Mucosa of descending colon (tissue), 3 donors: ENCODE measurements around the gene BAHCC1. TPM values are rescaled to one million over a fixed set of nuclear protein-coding genes. Genes with fewer than 3 reads are reported as not detected.

ENCODE experiments used
- ATAC-seq: fragments of 200-7000 bp; cut with Tn5 transposase; one replicate; pipeline ENCODE4 v1.9.1; 2020; ENCODE audit warnings: mild to moderate bottlenecking, moderate library complexity
- DNase-seq, 3 donors: peaks; one replicate each; pipeline ENCODE4 v3.0.0-alpha.2; 2020
- H3K36me3 ChIP-seq: fragments of 200-600 bp; one replicate; pipeline ENCODE4 v1.8.0; 2021; ENCODE audit warnings: low read depth, mild to moderate bottlenecking
- H3K4me1 ChIP-seq: fragments of 200-600 bp; one replicate; pipeline ENCODE4 v1.8.0; 2021; ENCODE audit warnings: low read depth, mild to moderate bottlenecking
- H3K4me3 ChIP-seq: fragments of 200-600 bp; one replicate; pipeline ENCODE4 v1.8.0; 2021; ENCODE audit warnings: mild to moderate bottlenecking
- H3K9me3 ChIP-seq: fragments of 200-600 bp; one replicate; pipeline ENCODE4 v1.8.0; 2021; ENCODE audit warnings: mild to moderate bottlenecking
- CTCF ChIP-seq: fragments of 200-600 bp; IDR thresholded peaks from one replicate; pipeline ENCODE4 v1.8.0; 2022; ENCODE audit warnings: antibody characterized with exemption, mild to moderate bottlenecking
- intact Hi-C, 2 donors: fragments of 100-400 bp; cut with DNase I in 1 of 2; cut with micrococcal nuclease in 1 of 2; formaldehyde crosslinking; loops; one replicate each; pipeline versions ENCODE4 v1.11.0 to v1.11.1; 2022; cut with DNase I, micrococcal nuclease
- total RNA-seq, 3 donors: library from RNA; stranded (reverse); fragmentation: NEBNext Ultra II Directional in 2 of 3; extraction: Animal tissue kit (Norgen Biotek cat#: 25700) in 2 of 3; gene quantifications; one replicate each; pipeline versions ENCODE4 v1.2.1 to v1.2.4, GENCODE V29; 2021 to 2023
- donor health status: DM: no; HTN: no; CAD: no; lungs with moderate emphysema.
- donor health status: DM: no; HTN: no; CAD: no.
- donor health status: DM: no; HTN: yes; CAD: no.

Gene BAHCC1
- total RNA-seq, 3 donors from 2014 or later: 14.0 to 27.4 (median 16.5) TPM

- Histone ChIP-seq H3K4me1 (no peaks in the 10 kb centered on the region), H3K9me3 (no peaks in the 10 kb centered on the region), H3K4me3 (no peak overlapping the region), H3K36me3 (no peaks in the 10 kb centered on the region)
- TF ChIP-seq CTCF: no peak
- no peak for DNase-seq
- no peak for ATAC-seq
- intact Hi-C loops: no loop called here
Observed at GRCh38 chr17:81466564-81467472, 71.6 kb downstream of the BAHCC1 start.

DNA sequence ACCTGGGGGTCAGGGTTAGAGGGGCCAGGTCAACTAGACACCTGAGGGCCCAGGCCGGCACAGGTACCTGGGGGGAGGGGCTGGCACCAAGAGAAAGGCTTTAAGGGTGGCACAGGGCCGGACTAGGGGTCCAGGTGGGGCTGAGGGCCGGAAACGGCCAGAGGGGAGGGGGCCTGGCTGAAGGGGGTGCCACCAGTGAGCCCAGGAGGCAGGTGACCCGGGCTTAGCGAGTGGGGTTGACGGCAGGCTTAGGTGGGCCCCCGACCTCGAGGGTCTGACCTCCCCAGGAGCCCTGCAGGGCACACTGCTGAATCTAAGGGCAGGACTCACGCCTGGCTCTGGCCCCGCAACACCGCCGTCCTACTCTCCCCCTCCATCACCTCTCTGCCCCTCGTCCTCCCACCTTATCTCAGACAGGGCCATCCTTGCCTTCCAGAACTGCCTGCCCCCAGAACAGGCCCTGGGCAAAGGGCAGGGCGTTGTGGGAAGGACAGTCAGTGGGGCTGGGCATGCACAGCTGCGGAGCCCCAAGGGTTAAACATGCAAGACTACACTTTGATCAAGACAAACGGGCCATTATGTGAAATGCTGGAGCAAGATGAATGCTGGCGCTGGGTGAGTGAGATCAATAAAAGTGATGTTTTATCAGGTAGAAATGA lies 73.0 kb downstream of the BAHCC1 start:
- no peak for TF ChIP-seq CTCF
- intact Hi-C loops: no loop called here
- Histone ChIP-seq H3K4me3 (no peak overlapping the region), H3K4me1 (no peaks in the 10 kb centered on the region), H3K36me3 (no peaks in the 10 kb centered on the region), H3K9me3 (no peaks in the 10 kb centered on the region)
- DNase-seq (no peak), ATAC-seq (no peak)

- no peak overlapping the region for H3K4me3 ChIP-seq
- no peaks in the 10 kb centered on the region for H3K9me3 ChIP-seq
- intact Hi-C loops: no loop called here
- no peaks in the 10 kb centered on the region for H3K4me1 ChIP-seq
- H3K36me3 ChIP-seq: no peaks in the 10 kb centered on the region
- DNase-seq (no peak), ATAC-seq (no peak)
- TF ChIP-seq CTCF: no peak
Observed at GRCh38 chr17:81468770-81469121, 73.5 kb downstream of the BAHCC1 start.

- no peaks in the 10 kb centered on the region for H3K4me1 ChIP-seq
- H3K9me3 ChIP-seq: no peaks in the 10 kb centered on the region
- ATAC-seq (no peak), DNase-seq (no peak)
- intact Hi-C loops: no loop called here
- no peaks in the 10 kb centered on the region for H3K36me3 ChIP-seq
- no peak for TF ChIP-seq CTCF
- H3K4me3 ChIP-seq: no peak overlapping the region
Observed at GRCh38 chr17:81469266-81469665, 74.0 kb downstream of the BAHCC1 start.

DNA sequence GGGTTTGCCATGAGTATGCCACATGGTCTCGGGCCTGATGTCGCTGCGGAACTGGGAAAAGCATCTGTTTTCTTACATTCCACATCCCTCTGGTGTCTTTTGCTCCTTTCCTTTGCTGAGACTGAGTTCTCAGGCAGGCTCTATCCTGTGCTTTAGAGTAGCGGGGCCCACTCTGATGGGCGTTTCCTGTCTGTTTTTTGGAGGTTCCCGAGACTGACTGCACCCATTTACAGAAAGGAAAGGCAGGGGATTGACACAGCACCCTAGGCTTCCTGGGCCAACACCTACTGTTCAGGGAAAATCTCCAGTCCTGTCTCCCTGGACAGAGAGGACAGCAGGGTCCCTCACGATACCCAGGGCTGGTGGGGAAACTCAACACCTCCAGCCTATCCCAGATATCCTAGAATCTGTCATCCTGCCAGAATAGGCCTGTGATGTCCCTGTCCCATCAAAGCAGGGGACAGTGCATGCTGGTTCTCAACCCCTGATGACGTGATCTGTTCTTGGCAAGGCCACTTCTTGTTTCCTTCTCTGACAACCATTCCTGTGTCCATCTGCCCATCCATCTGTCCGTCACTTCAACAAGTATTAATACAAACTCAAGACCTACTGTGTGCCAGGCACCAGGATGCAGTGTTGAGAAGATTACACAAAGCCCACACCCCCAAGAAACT lies 75.2 kb downstream of the BAHCC1 start:
- intact Hi-C loops: loop anchor here in 1 of 2 donors (5.0 kb wide), 1 partner anchor 178 kb away; no protein-coding TSS in a partner anchor
- no peaks in the 10 kb centered on the region for H3K4me1 ChIP-seq
- no peak for DNase-seq
- H3K4me3 ChIP-seq: no peak overlapping the region
- no peak for TF ChIP-seq CTCF
- no peaks in the 10 kb centered on the region for H3K9me3 ChIP-seq
- no peaks in the 10 kb centered on the region for H3K36me3 ChIP-seq
- ATAC-seq: no peak
